A549 (cell line): ENCODE data around the gene TRIM9. TPM values are rescaled to one million over a fixed set of nuclear protein-coding genes. Genes with fewer than 3 reads are reported as not detected.
A peak's percentile ranks its signal among the peaks of the same experiment; 100 is the strongest.

Experiments used
- ATAC-seq, 2 experiments: fragments of 200-7000 bp in 1 of 2; fragments of >200 bp in 1 of 2; cut with Nextera tagmentation in 1 of 2; cut with Tn5 transposase in 1 of 2; 3 replicates each; pipeline versions ENCODE4 v1.8.0 to v1.9.1; 2018 to 2020; ENCODE audit warnings: mild to moderate bottlenecking in 1 of 2, moderate library complexity in 1 of 2
- CTCF ChIA-PET: fragments of 300-600 bp; sonication (Branson Sonifier 250); formaldehyde crosslinking; extraction: SDS; loops from one replicate; lab custom pipeline; 2021; ENCODE audit warnings: antibody characterized with exemption, inconsistent platforms; lab: Yijun Ruan, JAX
- POLR2A ChIA-PET: fragments of 350-600 bp; formaldehyde crosslinking; extraction: SDS; loops from one replicate; lab custom pipeline; 2021; ENCODE audit warnings: antibody characterized with exemption, inconsistent platforms; lab: Yijun Ruan, JAX
- DNase-seq, 2 experiments: peaks; one replicate each; pipeline versions ENCODE4 v3.0.0 to v3.0.0-alpha.2; 2011 to 2016; ENCODE audit warnings: low read depth in 1 of 2, low spot score in 1 of 2
- FAIRE-seq: peaks from 2 replicates; lab custom pipeline; 2011; peaks lifted over from hg19 to GRCh38; lab: Jason Lieb, UNC
- H3K27ac ChIP-seq, 2 experiments: fragments of >200 bp; sonication (Bioruptor Twin); formaldehyde crosslinking; 3 replicates each; pipeline ENCODE4 v1.5.1; 2016 to 2017
- H3K4me1 ChIP-seq: fragments of >200 bp; sonication (Bioruptor Twin); formaldehyde crosslinking; 3 replicates; pipeline ENCODE4 v1.6.1; 2016
- H3K4me2 ChIP-seq: fragments of >200 bp; sonication (Bioruptor Twin); formaldehyde crosslinking; 3 replicates; pipeline ENCODE4 v1.6.1; 2016
- H3K4me3 ChIP-seq: fragments of >200 bp; sonication (Bioruptor Twin); formaldehyde crosslinking; 3 replicates; pipeline ENCODE4 v1.5.1; 2016
- H3K9me3 ChIP-seq: fragments of >200 bp; sonication (Bioruptor Twin); formaldehyde crosslinking; 3 replicates; pipeline ENCODE4 v1.6.1; 2016
- BCL3 ChIP-seq: fragments of >200 bp; sonication (Bioruptor Twin); formaldehyde crosslinking; IDR thresholded peaks from 3 replicates; pipeline ENCODE4 v1.6.1; 2016
- CBX8 ChIP-seq: fragments of 200-600 bp; sonication (generic); IDR thresholded peaks from 2 replicates; pipeline ENCODE4 v1.6.1; 2016
- CHD2 ChIP-seq: fragments of 150-350 bp; IDR thresholded peaks from 2 replicates; pipeline ENCODE4 v1.6.1; 2014; ENCODE audit warnings: low read length; ENCODE audit not compliant: partially characterized antibody
- CHD4 ChIP-seq: fragments of 200-600 bp; sonication (generic); IDR thresholded peaks from 2 replicates; pipeline ENCODE4 v1.6.1; 2016; ENCODE audit warnings: antibody characterized with exemption, mild to moderate bottlenecking, borderline replicate concordance
- EHF ChIP-seq: fragments of 250-450 bp; sonication (Bioruptor Pico); IDR thresholded peaks from 2 replicates; pipeline ENCODE4 v1.5.0; 2020; ENCODE audit warnings: mild to moderate bottlenecking
- EHMT2 ChIP-seq: fragments of 200-600 bp; sonication (generic); IDR thresholded peaks from 2 replicates; pipeline ENCODE4 v1.6.1; 2016; ENCODE audit warnings: antibody characterized with exemption, low read depth, mild to moderate bottlenecking, moderate library complexity
- FOSL2 ChIP-seq, 2 experiments: fragments of 450-650 bp in 1 of 2; fragments of >200 bp in 1 of 2; sonication (Bioruptor Twin) in 1 of 2; formaldehyde crosslinking; IDR thresholded peaks; 2 replicates each; pipeline versions ENCODE4 v1.5.0 to v1.6.1; 2016 to 2020; ENCODE audit warnings: mild to moderate bottlenecking in 1 of 2, moderate library complexity in 1 of 2
- FOXS1 ChIP-seq: fragments of 250-450 bp; sonication (Bioruptor Pico); IDR thresholded peaks from 2 replicates; pipeline ENCODE4 v1.5.0; 2020; ENCODE audit warnings: mild to moderate bottlenecking, moderate library complexity
- HOXB5 ChIP-seq: fragments of 250-450 bp; sonication (Bioruptor Pico); IDR thresholded peaks from 2 replicates; pipeline ENCODE4 v1.5.0; 2020; ENCODE audit warnings: mild to moderate bottlenecking, moderate library complexity
- MAZ ChIP-seq: fragments of 150-350 bp; IDR thresholded peaks from 2 replicates; pipeline ENCODE4 v1.6.1; 2014; ENCODE audit warnings: antibody characterized with exemption, low read depth, low read length, borderline replicate concordance
- NFE2L2 ChIP-seq: fragments of 150-350 bp; conservative IDR thresholded peaks from 2 replicates; pipeline ENCODE4 v1.6.1; 2014; ENCODE audit warnings: low read length
- NR3C1 ChIP-seq: fragments of >200 bp; sonication (Bioruptor Twin); formaldehyde crosslinking; IDR thresholded peaks from 3 replicates; pipeline ENCODE4 v1.6.1; 2017
- PBX3 ChIP-seq: IDR thresholded peaks from 2 replicates; pipeline ENCODE4 v1.6.1; 2012
- POLR2A ChIP-seq: IDR thresholded peaks from 2 replicates; pipeline ENCODE4 v1.6.1; 2012; ENCODE audit warnings: mild to moderate bottlenecking, low read length
- RAD21 ChIP-seq, 2 experiments: fragments of >200 bp in 1 of 2; sonication (Bioruptor Twin) in 1 of 2; formaldehyde crosslinking in 1 of 2; IDR thresholded peaks in 1 of 2; conservative IDR thresholded peaks in 1 of 2; 2 replicates in 1 of 2; 3 replicates in 1 of 2; pipeline ENCODE4 v1.6.1; 2012 to 2018; ENCODE audit warnings: inconsistent platforms in 1 of 2
- RARB ChIP-seq: fragments of 250-450 bp; sonication (Bioruptor Pico); IDR thresholded peaks from 2 replicates; pipeline ENCODE4 v1.8.0; 2021; ENCODE audit warnings: mild to moderate bottlenecking, moderate library complexity
- SMC3 ChIP-seq: fragments of >200 bp; sonication (Bioruptor Twin); formaldehyde crosslinking; IDR thresholded peaks from 3 replicates; pipeline ENCODE4 v1.6.1; 2018; ENCODE audit warnings: inconsistent platforms
- USF2 ChIP-seq: fragments of 450-650 bp; IDR thresholded peaks from 2 replicates; pipeline ENCODE4 v1.6.1; 2014; ENCODE audit warnings: antibody characterized with exemption
- ZFP36 ChIP-seq: fragments of 450-650 bp; IDR thresholded peaks from 2 replicates; pipeline ENCODE4 v1.6.1; 2014; ENCODE audit warnings: borderline replicate concordance; ENCODE audit not compliant: partially characterized antibody
- ZSCAN20 ChIP-seq: fragments of 250-450 bp; sonication (Bioruptor Pico); IDR thresholded peaks from 2 replicates; pipeline ENCODE4 v1.8.0; 2022; ENCODE audit warnings: mild to moderate bottlenecking, moderate library complexity
- WGBS: methylation state at CpG from one replicate; pipeline ENCODE4 v1.1.6; 2017; ENCODE audit errors: missing lambda C conversion rate; 5-methylcytosine and 5-hydroxymethylcytosine counted together
- polyA plus RNA-seq, 4 experiments: library from polyadenylated mRNA; depleted of rRNA in 3 of 4; stranded (reverse); fragments of >200 nt; fragmentation: RNase III in 1 of 4; extraction: RNeasy Plus Mini Kit Qiagen cat#74134 plus additional on column Dnase treatment in 1 of 4; gene quantifications; 2 replicates in 3 of 4; 3 replicates in 1 of 4; pipeline ENCODE4 v1.2.3, GENCODE V29; 2011 to 2017

Gene TRIM9
- polyA plus RNA-seq, 2 of the 4 experiments (the other 2 are of a cell fraction) = 5.4 to 21.2 TPM

GRCh38 chr14:51004352-51004800 is 90.5 kb downstream of the TRIM9 start:
- H3K4me1 ChIP-seq = peaks cover 53% of the 10 kb centered on the region
- peak overlapping the region; percentile 93 for H3K4me2 ChIP-seq
- H3K27ac ChIP-seq = peak overlapping the region; percentile 93 to 98
- H3K9me3 ChIP-seq = no peaks in the 10 kb centered on the region
- H3K4me3 ChIP-seq = peak overlapping the region; percentile 27; the same call in 1 of the 3 replicates
- peak; percentile 58 to 73 for DNase-seq
- peak; percentile 83 for ATAC-seq
- ChIA-PET POLR2A (interaction anchor here (0.6 to 3.9 kb wide), 5 partner anchors 20 to 91 kb away, joined by 3 to 27 read pairs (median 3); partner anchors contain the start of genes PYGL and TRIM9), CTCF (interaction anchor here (0.8 to 2.8 kb wide), 6 partner anchors 16 to 145 kb away, joined by 3 to 15 read pairs (median 4); partner anchors contain the start of gene TRIM9)
- peak; percentile 77 for FAIRE-seq
- TF ChIP-seq SMC3 = peak; percentile 24; the same call in 1 of the 3 replicates
- no peak for TF ChIP-seq BCL3

- Histone ChIP-seq H3K4me1 (peaks cover 46% of the 10 kb centered on the region), H3K27ac (peak overlapping the region; percentile 93 to 98; a peak in 5 of 6 replicates), H3K4me3 (no peak overlapping the region), H3K9me3 (no peaks in the 10 kb centered on the region), H3K4me2 (peak overlapping the region; percentile 5; the same call in 1 of the 3 replicates)
- DNase-seq (no peak), ATAC-seq (no peak), FAIRE-seq (peak; percentile 77)
- POLR2A ChIA-PET = no interaction called here
- TF ChIP-seq CHD2 = no peak
- TF ChIP-seq SMC3 = no peak
- TF ChIP-seq CHD4 = no peak
- TF ChIP-seq HOXB5 (CRISPR knock-in tag) = no peak
- TF ChIP-seq FOXS1 (CRISPR knock-in tag) = no peak
- TF ChIP-seq ZFP36 = no peak
- no peak for TF ChIP-seq PBX3
- CTCF ChIA-PET = interaction anchor here (0.9 to 4.5 kb wide), 2 partner anchors 14 to 48 kb away, joined by 3 to 16 read pairs; no protein-coding TSS in a partner anchor
- WGBS = 94% methylated on average over 5 of the region's 5 CpGs
Observed at GRCh38 chr14:51002406-51002999, 92.4 kb downstream of the TRIM9 start.

- FAIRE-seq = no peak
- POLR2A ChIA-PET = interaction anchor here (1.2 kb wide), 1 partner anchor 56 kb away, joined by 3 read pairs; the partner anchor contains the start of gene PYGL
- no peak for TF ChIP-seq CHD4
- TF ChIP-seq POLR2A = no peak
- no peak for TF ChIP-seq CBX8
- TF ChIP-seq FOSL2 (IDR thresholded peaks at IDR 0.05) = no peak
- no peak for TF ChIP-seq FOSL2 (CRISPR knock-in tag; IDR thresholded peaks at IDR 0.05)
- no peak for TF ChIP-seq USF2
- TF ChIP-seq RAD21 (conservative IDR thresholded peaks at IDR 0.05 in 1 of 2, IDR thresholded peaks at IDR 0.05 in 1 of 2) = no peak
- TF ChIP-seq MAZ = no peak
- TF ChIP-seq NFE2L2 = no peak
- TF ChIP-seq PBX3 = no peak
- no peak for TF ChIP-seq NR3C1
- TF ChIP-seq ZFP36 = no peak
- TF ChIP-seq ZSCAN20 (CRISPR knock-in tag) = no peak
- TF ChIP-seq SMC3 = no peak
- no peak for TF ChIP-seq RARB (CRISPR knock-in tag)
- TF ChIP-seq EHF (CRISPR knock-in tag) = no peak
- TF ChIP-seq EHMT2 = no peak
- TF ChIP-seq, all 56 proteins: peak for 0
- no peak for ATAC-seq
- no peak for DNase-seq
- Histone ChIP-seq H3K4me1 (peaks cover 26% of the 10 kb centered on the region), H3K4me3 (no peak overlapping the region), H3K27ac (peak overlapping the region in 1 of 2 experiments; percentile 44; a peak in 3 of 6 replicates), H3K4me2 (no peak overlapping the region), H3K9me3 (no peaks in the 10 kb centered on the region)
- 91% methylated on average over 9 of the region's 9 CpGs for WGBS
- CTCF ChIA-PET = interaction anchor here (0.9 to 4.5 kb wide), 6 partner anchors 14 to 95 kb away, joined by 3 to 16 read pairs (median 6); partner anchors contain the start of gene TRIM9
Observed at GRCh38 chr14:51000566-51000965, 94.3 kb downstream of the TRIM9 start.
